HTERT RPE-1 (cell line): ENCODE data around the gene OR9G4.

Experiments used
- in situ Hi-C: fragments of 300-500 bp; cut with MboI; formaldehyde crosslinking; loops from 4 replicates; pipeline ENCODE4 v1.14.3; 2020; ENCODE audit warnings: low sequenced_read_pairs

The OR9G4 gene

GRCh38 chr11:56748597-56748996 is at the start of gene OR9G4:
OR9G4 (minus strand) TSS chr11:56748697; CDS start chr11:56743766, 4,931 bp downstream.
- in situ Hi-C loops: no loop called here

- in situ Hi-C loops: no loop called here
Observed at GRCh38 chr11:56783448-56784041, 35.0 kb upstream of the OR9G4 start.

GRCh38 chr11:56782167-56782847 is 33.8 kb upstream of the OR9G4 start:
- in situ Hi-C loops: no loop called here

DNA sequence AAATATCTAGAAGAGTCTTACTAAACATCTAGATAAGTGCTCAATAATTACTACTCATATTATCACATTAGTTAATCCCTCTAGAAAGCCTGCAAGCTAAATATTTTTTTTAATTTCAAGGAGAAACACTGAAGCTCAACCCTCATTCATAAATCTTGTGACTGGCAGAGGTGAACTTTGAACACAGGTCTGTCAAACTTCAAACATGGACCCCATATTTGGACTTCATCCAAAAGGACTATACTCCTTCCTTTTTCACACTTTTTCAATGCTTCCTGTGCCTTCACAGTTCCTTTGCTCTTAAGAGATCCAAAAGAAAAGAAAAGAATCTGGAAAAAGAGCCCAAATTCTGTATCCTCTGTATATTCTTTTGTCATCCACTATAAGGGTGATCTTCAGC is 28.3 kb upstream of the OR9G4 start:
- in situ Hi-C loops: no loop called here

DNA sequence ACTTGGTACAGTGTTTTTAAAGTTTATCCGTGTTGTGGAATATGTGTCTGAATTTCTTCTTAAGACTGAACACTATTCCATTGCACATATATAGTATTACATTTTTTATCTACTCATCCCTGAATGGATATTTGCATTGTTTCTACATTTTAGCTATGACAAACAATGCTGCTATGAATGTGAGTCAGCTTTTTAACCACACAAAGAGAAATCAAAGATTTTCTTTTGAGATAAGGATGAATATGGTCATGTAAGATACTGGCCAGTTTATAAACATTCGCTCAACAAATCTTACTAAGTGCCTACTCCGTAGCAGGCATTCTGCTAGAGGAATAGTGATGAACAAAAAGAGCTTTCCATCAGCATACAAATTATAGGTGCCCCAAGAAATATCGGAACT is 16.5 kb upstream of the OR9G4 start:
- in situ Hi-C loops: no loop called here

DNA sequence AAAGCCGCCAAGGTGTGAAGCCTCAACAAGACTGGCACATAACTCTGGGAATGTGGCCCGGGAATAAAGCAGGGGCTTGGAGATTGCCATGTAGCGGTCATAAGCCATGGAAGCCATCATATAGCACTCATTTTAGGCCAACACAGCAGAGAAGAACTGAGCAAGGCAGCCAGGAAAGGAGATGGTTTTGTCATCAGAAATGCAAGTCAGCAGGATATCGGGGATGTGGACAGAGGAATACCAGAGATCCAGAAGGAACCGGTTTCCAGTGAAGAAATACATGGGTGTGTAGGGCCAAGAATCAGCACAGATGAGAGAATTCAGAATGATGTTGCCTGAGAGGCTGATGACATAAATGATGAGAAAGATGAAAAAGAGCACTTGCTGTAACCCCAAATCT is 3.0 kb upstream of the OR9G4 start:
- in situ Hi-C loops: no loop called here

DNA sequence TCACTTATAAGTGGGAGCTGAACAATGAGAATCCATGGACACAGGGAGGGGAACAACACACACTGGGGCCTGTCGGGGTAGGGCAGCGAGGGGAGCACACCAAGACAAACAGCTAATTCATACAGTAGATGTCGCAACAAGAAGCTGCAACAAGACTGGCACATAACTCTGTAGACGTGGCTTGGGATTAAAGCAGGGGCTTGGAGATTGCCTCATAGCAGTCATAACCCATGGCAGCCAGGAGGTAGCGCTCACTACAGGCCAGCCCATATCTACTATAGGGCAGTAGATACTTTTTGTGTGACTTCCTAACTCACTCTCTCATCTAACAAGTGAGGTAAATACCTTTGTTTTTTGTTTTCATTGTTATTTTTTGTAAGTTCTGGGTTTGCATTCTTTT is 1.7 kb upstream of the OR9G4 start:
- in situ Hi-C loops: no loop called here

- in situ Hi-C loops: no loop called here
Observed at GRCh38 chr11:56740886-56741285, 7.6 kb downstream of the OR9G4 start.

DNA sequence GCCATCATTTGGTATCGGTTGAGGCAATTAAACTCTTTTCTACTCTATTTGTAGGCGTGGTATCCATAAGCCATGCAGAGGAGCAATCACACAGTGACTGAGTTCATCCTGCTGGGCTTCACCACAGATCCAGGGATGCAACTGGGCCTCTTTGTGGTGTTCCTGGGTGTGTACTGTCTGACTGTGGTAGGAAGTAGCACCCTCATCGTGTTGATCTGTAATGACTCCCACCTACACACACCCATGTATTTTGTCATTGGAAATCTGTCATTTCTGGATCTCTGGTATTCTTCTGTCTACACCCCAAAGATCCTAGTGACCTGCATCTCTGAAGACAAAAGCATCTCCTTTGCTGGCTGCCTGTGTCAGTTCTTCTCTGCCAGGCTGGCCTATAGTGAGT is 8.4 kb downstream of the OR9G4 start:
- in situ Hi-C loops: no loop called here

DNA sequence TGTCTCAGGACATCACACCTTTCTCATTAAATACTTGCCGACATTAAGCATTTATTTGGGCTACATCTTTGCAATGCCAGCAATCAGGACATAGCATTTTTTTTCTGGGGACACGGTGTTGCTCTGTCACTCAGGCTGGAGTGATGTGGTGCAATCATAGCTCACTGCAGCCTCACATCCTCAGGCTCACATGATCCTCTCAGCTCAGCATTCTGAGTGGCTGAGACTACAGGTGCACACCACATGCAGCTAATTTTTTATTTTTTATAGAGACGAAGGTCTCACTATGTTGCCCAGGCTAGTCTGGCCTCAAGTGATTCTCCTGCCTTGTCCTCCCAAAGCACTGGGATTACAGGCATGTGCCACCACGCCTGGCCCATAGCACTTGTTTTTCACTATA is 28.0 kb downstream of the OR9G4 start:
- in situ Hi-C loops: no loop called here

DNA sequence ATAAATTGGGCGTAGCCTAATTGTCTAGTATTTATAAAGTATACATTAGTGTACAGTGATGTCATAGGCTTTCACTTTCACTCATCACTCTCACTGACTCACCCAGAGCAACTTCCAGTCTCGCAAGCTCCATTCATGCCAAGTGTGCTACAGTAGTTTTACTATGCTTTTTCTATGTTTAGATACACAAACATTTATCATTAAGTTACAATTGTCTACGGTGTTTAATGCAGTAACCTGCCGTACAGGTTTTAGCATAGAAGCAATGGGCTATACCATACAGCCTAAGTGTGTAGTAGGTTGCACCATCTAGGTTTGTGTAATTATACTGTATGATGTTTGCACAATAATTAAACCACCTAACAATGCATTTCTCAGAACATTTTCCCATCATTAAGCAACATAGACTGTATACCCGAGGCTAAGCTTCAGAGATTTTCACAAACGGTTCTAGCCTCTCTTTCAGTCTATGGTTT is 32.1 kb downstream of the OR9G4 start:
- in situ Hi-C loops: no loop called here

DNA sequence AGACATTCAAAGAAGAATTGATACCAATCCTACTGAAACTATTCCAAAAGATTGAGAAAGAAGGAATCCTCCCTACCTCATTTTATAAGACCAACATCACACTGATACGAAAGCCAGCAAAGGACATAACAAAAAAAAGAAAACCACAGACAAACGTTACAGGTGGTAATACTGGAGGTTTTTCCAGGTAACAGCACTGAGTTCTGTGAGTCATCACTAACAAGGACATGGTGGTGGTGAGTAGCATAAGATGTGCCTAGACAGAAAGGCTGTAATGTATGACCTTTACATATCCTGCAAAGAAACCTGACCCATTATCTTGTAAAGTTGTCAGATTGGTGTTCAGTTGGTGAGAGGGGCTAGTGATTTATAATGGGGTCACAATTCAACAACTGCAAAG is 34.3 kb downstream of the OR9G4 start:
- in situ Hi-C loops: no loop called here

DNA sequence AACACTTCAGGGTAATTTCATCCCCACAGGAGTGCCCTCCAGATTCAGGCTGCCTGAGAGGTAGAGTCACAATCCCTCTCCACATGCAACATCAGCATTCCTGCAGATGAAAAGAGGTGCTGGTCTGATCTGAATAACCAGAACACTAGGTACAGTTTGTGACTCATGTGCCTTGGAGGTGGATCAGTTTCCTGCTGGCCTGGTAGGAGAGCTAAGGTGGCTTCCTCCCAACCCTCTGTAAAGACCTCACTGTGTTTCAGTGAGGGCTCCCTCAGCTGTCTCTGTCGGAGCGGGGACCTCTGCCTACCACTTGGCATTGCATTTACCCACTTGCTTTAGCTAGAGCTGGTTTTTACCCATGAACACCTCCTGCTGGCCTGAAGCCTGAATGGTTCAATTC is 42.0 kb downstream of the OR9G4 start:
- in situ Hi-C loops: no loop called here

- in situ Hi-C loops: no loop called here
Observed at GRCh38 chr11:56705784-56706396, 42.6 kb downstream of the OR9G4 start.

DNA sequence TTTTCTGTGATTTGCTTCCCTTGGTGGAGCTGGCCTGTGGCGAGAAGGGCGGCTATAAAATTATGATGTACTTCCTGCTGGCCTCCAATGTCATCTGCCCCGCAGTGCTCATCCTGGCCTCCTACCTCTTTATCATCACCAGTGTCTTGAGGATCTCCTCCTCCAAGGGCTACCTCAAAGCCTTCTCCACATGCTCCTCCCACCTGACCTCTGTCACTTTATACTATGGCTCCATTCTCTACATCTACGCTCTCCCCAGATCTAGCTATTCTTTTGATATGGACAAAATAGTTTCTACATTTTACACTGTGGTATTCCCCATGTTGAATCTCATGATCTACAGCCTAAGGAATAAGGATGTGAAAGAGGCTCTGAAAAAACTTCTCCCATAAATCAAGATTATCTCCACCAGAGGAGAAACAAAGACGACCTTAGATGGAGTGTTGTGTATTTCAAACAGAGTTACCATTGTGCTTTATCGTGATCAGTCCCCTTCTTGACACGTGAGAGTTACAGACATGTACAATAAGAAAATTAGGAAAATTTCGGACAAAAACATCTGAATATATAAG is 47.5 kb downstream of the OR9G4 start:
- in situ Hi-C loops: no loop called here

DNA sequence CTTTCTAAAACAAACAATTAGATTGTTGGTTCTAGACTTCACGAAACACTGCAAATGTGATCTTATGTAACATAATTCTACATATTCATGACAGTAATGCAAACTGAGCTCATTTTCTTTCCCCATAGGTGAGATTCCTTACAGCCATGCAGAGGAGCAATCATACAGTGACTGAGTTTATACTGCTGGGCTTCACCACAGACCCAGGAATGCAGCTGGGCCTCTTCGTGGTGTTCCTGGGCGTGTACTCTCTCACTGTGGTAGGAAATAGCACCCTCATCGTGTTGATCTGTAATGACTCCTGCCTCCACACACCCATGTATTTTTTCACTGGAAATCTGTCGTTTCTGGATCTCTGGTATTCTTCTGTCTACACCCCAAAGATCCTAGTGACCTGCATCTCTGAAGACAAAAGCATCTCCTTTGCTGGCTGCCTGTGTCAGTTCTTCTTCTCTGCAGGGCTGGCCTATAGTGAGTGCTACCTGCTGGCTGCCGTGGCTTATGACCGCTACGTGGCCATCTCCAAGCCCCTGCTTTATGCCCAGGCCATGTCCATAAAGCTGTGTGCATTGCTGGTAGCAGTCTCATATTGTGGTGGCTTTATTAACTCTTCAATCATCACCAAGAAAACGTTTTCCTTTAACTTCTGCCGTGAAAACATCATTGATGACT is 48.1 kb downstream of the OR9G4 start:
- in situ Hi-C loops: no loop called here

DNA sequence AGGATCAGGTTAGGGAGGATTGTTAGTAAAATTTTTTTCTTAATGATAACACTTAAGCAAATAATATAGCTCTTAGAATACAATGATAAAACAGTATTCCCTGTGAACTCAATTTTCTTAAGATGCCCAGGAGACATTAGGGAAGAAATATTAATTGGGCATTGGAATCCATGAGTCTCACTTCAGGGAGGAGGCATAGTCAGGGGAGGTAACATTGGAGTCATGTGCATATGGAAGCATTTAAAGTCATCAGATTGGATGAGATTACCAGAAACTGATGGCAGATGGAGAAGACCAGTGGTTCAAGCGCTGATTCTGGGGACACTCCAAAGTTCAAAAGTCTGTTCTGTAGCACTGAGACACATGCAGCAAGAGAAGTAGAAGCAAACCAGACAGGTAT is 49.7 kb downstream of the OR9G4 start, which contains the start of gene OR9G1:
OR9G1 (plus strand) TSS at position 301 of the 400 bp plus-strand sequence. CDS start 1,293 bp downstream, outside the sequence.
- in situ Hi-C loops: no loop called here

DNA sequence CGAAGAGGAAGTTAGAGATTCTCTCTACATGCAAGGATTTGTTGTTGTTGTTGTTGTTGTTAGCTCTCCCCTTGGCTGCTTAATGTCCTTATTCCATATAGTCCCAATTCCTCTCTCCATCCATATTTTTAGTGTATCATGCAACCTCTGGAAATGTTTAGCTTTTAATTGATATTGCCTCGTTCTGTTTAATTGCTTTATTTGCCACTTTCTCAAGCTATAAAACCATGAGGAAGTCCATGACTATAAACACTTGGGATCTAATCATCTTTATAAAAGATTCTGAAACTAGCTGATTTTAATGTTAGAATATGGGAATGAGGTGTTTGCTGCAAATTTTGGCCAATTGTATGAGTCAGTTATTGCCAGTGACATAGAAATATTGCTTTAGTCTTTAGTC is 55.1 kb downstream of the OR9G4 start:
- in situ Hi-C loops: no loop called here
